HEK293T (cell line): ENCODE results near the gene HPS5.

Experiments used
- CTCF ChIA-PET: fragments of 350-600 bp; formaldehyde crosslinking; extraction: SDS; loops from one replicate; lab custom pipeline; 2021; ENCODE audit warnings: antibody characterized with exemption, inconsistent platforms; lab: Yijun Ruan, JAX
- POLR2A ChIA-PET: fragments of 350-600 bp; formaldehyde crosslinking; extraction: SDS; loops from one replicate; lab custom pipeline; 2020; ENCODE audit warnings: antibody characterized with exemption, inconsistent platforms; lab: Yijun Ruan, JAX
- DNase-seq: peaks from one replicate; pipeline ENCODE4 v3.0.0; 2012; ENCODE audit warnings: mixed read lengths; ENCODE audit errors: extremely low spot score
- ARNT ChIP-seq: fragments of 450-650 bp; IDR thresholded peaks from 2 replicates; pipeline ENCODE4 v1.6.1; 2017; ENCODE audit warnings: mild to moderate bottlenecking
- BHLHE40 ChIP-seq: fragments of 450-650 bp; IDR thresholded peaks from 2 replicates; pipeline ENCODE4 v1.6.1; 2016; ENCODE audit warnings: mild to moderate bottlenecking, moderate library complexity, borderline replicate concordance
- CTBP1 ChIP-seq: fragments of 450-650 bp; IDR thresholded peaks from 2 replicates; pipeline ENCODE4 v1.6.1; 2016; ENCODE audit warnings: borderline replicate concordance
- ELF4 ChIP-seq: fragments of 450-650 bp; IDR thresholded peaks from 2 replicates; pipeline ENCODE4 v1.6.1; 2017; ENCODE audit warnings: antibody characterized with exemption
- FOXA1 ChIP-seq: fragments of 450-650 bp; IDR thresholded peaks from 2 replicates; pipeline ENCODE4 v1.6.1; 2016; ENCODE audit warnings: mild to moderate bottlenecking
- FOXK2 ChIP-seq: fragments of 450-650 bp; IDR thresholded peaks from 2 replicates; pipeline ENCODE4 v1.6.1; 2016; ENCODE audit warnings: mild to moderate bottlenecking
- FOXM1 ChIP-seq: fragments of 450-650 bp; IDR thresholded peaks from 2 replicates; pipeline ENCODE4 v1.6.1; 2017; ENCODE audit warnings: mild to moderate bottlenecking, borderline replicate concordance
- HDGF ChIP-seq: fragments of 450-650 bp; IDR thresholded peaks from 2 replicates; pipeline ENCODE4 v1.6.1; 2017; ENCODE audit warnings: antibody characterized with exemption, borderline replicate concordance
- L3MBTL2 ChIP-seq: fragments of 450-650 bp; conservative IDR thresholded peaks from 2 replicates; pipeline ENCODE4 v1.6.1; 2016; ENCODE audit warnings: mild to moderate bottlenecking
- LEF1 ChIP-seq: fragments of 450-650 bp; IDR thresholded peaks from 2 replicates; pipeline ENCODE4 v1.6.1; 2017; ENCODE audit warnings: mild to moderate bottlenecking, borderline replicate concordance
- NFRKB ChIP-seq: fragments of 450-650 bp; IDR thresholded peaks from 2 replicates; pipeline ENCODE4 v1.6.1; 2016; ENCODE audit warnings: mild to moderate bottlenecking, moderate library complexity
- SP1 ChIP-seq: fragments of 450-650 bp; IDR thresholded peaks from 2 replicates; pipeline ENCODE4 v1.6.1; 2017
- SUZ12 ChIP-seq: fragments of 450-650 bp; IDR thresholded peaks from 2 replicates; pipeline ENCODE4 v1.6.1; 2016; ENCODE audit warnings: mild to moderate bottlenecking
- TARDBP ChIP-seq: fragments of 450-650 bp; IDR thresholded peaks from 2 replicates; pipeline ENCODE4 v1.6.1; 2016
- ZNF384 ChIP-seq: fragments of 450-650 bp; IDR thresholded peaks from 2 replicates; pipeline ENCODE4 v1.6.1; 2016
- TF ChIP-seq, protein P1 (sequence below): fragments of 450-650 bp; IDR thresholded peaks from 2 replicates; pipeline ENCODE4 v1.6.1; 2016

HPS5 gene

GRCh38 chr11:18310800-18311340 is 11.1 kb downstream of the HPS5 start:
- ChIA-PET POLR2A (no interaction called here), CTCF (no interaction called here)
- TF ChIP-seq, protein P1, sequence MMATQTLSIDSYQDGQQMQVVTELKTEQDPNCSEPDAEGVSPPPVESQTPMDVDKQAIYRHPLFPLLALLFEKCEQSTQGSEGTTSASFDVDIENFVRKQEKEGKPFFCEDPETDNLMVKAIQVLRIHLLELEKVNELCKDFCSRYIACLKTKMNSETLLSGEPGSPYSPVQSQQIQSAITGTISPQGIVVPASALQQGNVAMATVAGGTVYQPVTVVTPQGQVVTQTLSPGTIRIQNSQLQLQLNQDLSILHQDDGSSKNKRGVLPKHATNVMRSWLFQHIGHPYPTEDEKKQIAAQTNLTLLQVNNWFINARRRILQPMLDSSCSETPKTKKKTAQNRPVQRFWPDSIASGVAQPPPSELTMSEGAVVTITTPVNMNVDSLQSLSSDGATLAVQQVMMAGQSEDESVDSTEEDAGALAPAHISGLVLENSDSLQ = no peak
- no peak for TF ChIP-seq LEF1
- no peak for TF ChIP-seq ZNF384
- TF ChIP-seq BHLHE40 = no peak
- no peak for TF ChIP-seq TARDBP
- no peak for TF ChIP-seq FOXA1
- TF ChIP-seq FOXM1 = no peak
- TF ChIP-seq NFRKB = no peak
- TF ChIP-seq SUZ12 = no peak
- no peak for TF ChIP-seq HDGF
- no peak for TF ChIP-seq CTBP1
- no peak for DNase-seq

- ChIA-PET POLR2A (no interaction called here), CTCF (no interaction called here)
- no peak for DNase-seq
- no peak for TF ChIP-seq TARDBP
- TF ChIP-seq ZNF384 = no peak
- TF ChIP-seq ARNT = no peak
- no peak for TF ChIP-seq FOXA1
These were observed 12.2 kb downstream of the HPS5 start for GRCh38 chr11:18309691-18310090.

GRCh38 chr11:18308242-18308641 is 13.7 kb downstream of the HPS5 start:
- no peak for DNase-seq
- ChIA-PET CTCF (no interaction called here), POLR2A (no interaction called here)
- TF ChIP-seq ZNF384 = no peak
- no peak for TF ChIP-seq CTBP1
- no peak for TF ChIP-seq TARDBP
- TF ChIP-seq SP1 = no peak
- no peak for TF ChIP-seq SUZ12
- no peak for TF ChIP-seq FOXA1
- TF ChIP-seq, protein P1 = no peak

GRCh38 chr11:18307461-18308139 is 14.3 kb downstream of the HPS5 start:
- no peak for TF ChIP-seq BHLHE40
- ChIA-PET CTCF (no interaction called here), POLR2A (no interaction called here)
- DNase-seq = no peak

- CTCF ChIA-PET = no interaction called here
- no peak for DNase-seq
- POLR2A ChIA-PET = no interaction called here
- no peak for TF ChIP-seq CTBP1
- TF ChIP-seq ELF4 = no peak
- TF ChIP-seq LEF1 = no peak
- no peak for TF ChIP-seq ARNT
- TF ChIP-seq ZNF384 = no peak
- TF ChIP-seq SUZ12 = no peak
- TF ChIP-seq, protein P1 = no peak
- TF ChIP-seq SP1 = no peak
- no peak for TF ChIP-seq BHLHE40
- no peak for TF ChIP-seq FOXM1
- TF ChIP-seq NFRKB = no peak
- TF ChIP-seq TARDBP = no peak
- no peak for TF ChIP-seq HDGF
- no peak for TF ChIP-seq FOXA1
- TF ChIP-seq FOXK2 = no peak
- no peak for TF ChIP-seq L3MBTL2
These were observed 17.2 kb downstream of the HPS5 start for GRCh38 chr11:18304745-18305144.

DNA sequence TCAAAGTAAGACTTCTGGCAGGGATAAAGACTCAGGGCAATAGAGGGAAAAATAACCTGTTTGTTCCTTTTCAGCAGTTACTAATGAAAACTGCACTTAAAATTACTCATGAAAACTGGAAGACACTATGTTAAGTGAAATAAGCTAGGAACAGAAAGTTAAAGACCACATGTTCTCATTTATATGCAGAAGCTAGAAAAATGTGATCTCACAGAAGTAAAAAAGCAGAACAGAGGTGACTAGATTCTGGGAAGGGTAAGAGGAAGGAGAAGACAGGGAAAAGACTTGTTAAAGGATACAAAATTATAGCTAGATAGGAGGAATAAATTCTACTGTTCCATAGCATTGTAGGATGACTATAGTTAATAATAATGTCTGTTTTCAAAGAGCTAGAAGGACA is 22.2 kb downstream of the HPS5 start:
- no peak for DNase-seq
- TF ChIP-seq HDGF (no peak), L3MBTL2 (no peak), SUZ12 (no peak), ARNT (no peak), SP1 (no peak), TARDBP (no peak), FOXA1 (no peak), LEF1 (no peak), CTBP1 (no peak), BHLHE40 (no peak), ELF4 (no peak)
- ChIA-PET POLR2A (no interaction called here), CTCF (no interaction called here)

DNA sequence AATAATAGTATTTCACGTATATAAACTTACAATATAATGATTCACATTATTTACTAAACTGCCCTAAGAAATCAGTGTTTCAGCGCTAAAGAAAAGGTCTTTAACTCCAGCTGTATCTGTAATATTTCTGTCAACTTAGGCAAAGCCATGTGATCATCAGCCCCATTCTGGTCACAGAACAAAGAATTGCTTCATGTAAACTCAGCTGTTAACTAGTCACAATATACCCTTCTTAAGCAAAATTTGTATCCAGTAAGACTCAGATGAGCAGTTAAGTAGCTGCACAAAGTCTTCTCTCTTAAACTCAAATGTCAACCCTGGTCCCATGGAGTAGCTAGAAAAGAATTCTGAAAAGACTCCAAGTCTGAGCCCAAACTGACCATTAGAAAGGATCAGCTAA is 26.6 kb downstream of the HPS5 start:
- CTCF ChIA-PET = no interaction called here
- POLR2A ChIA-PET = no interaction called here
- no peak for DNase-seq
- TF ChIP-seq CTBP1 = no peak
- TF ChIP-seq NFRKB = no peak
- TF ChIP-seq, protein P1 = no peak
- no peak for TF ChIP-seq SP1
- TF ChIP-seq ARNT = no peak
